ENCODE data around the gene ATF7IP2. TPM values are rescaled to one million over a fixed set of nuclear protein-coding genes. Genes with fewer than 3 reads are reported as not detected.

The ATF7IP2 gene
- total RNA-seq, 1 experiment from 2014 or later: 7.4 TPM

GRCh38 chr16:10367616-10368188 lies 18.2 kb upstream of the ATF7IP2 start:
- Histone ChIP-seq H3K9me3 (ENCODE audit: control insufficient read depth in 1 of 2, insufficient read depth in 1 of 2, low read depth in 1 of 2, low read length in 2 of 2) (no peaks in the 10 kb centered on the region), H3K9ac (ENCODE audit: low read length) (no peak overlapping the region), H3K79me2 (ENCODE audit: insufficient read depth, low read length) (no peaks in the 10 kb centered on the region), H4K20me1 (ENCODE audit: insufficient read depth) (no peaks in the 10 kb centered on the region), H3K36me3 (ENCODE audit: control insufficient read depth in 1 of 2, insufficient read depth in 2 of 2, low read length in 2 of 2) (no peaks in the 10 kb centered on the region), H3K4me1 (ENCODE audit: control insufficient read depth in 1 of 2, insufficient read depth in 2 of 2, low read length in 2 of 2) (no peaks in the 10 kb centered on the region), H3K27me3 (ENCODE audit: insufficient read depth, low read length) (no peaks in the 10 kb centered on the region), H3K4me2 (ENCODE audit: low read length) (no peak overlapping the region), H3K27ac (ENCODE audit: low read depth, low read length) (no peak overlapping the region), H2AFZ (ENCODE audit: low read depth, low read length, poor library complexity, severe bottlenecking) (no peak overlapping the region), H3K4me3 (replicated peaks in 1 of 2; ENCODE audit: low read depth in 1 of 2, low read length in 2 of 2) (no peak overlapping the region), H3K9me2 (ENCODE audit: insufficient read depth) (no peaks in the 10 kb centered on the region)
- DNase-seq (ENCODE audit: low read depth, low spot score) (no peak), ATAC-seq (no peak)
- BruUV-seq (replicated peaks): no TSS peak
- intact Hi-C loops (cut with micrococcal nuclease): loop anchor here (2.0 kb wide), 1 partner anchor 141 kb away; no protein-coding TSS in a partner anchor
- CTCF ChIA-PET: no interaction called here
- TF ChIP-seq EZH2 (IDR thresholded peaks at IDR 0.05) (no peak), FOSL1 (IDR thresholded peaks at IDR 0.05; ENCODE audit: low read depth) (no peak), CBX3 (IDR thresholded peaks at IDR 0.05; ENCODE audit: low read depth) (no peak), EGR1 (IDR thresholded peaks at IDR 0.05; ENCODE audit: low read depth) (no peak), SRF (IDR thresholded peaks at IDR 0.05; ENCODE audit: low read depth) (no peak), EZH2phosphoT487 (IDR thresholded peaks at IDR 0.05; ENCODE audit: borderline replicate concordance) (no peak), CEBPB (IDR thresholded peaks at IDR 0.05; ENCODE audit: low read depth) (no peak), SP1 (IDR thresholded peaks at IDR 0.05; ENCODE audit: low read depth) (no peak), POLR2A (IDR thresholded peaks at IDR 0.05; ENCODE audit: borderline replicate concordance, extremely low read depth, insufficient read depth, insufficient read length) (no peak), TCF7L2 (IDR thresholded peaks at IDR 0.05; ENCODE audit: borderline replicate concordance, extremely low read depth, insufficient read depth, insufficient read length) (no peak), POLR2AphosphoS5 (IDR thresholded peaks at IDR 0.05; ENCODE audit: low read depth, low read length) (no peak), ZNF274 (IDR thresholded peaks at IDR 0.05; ENCODE audit: low read depth, low read length) (no peak), JUND (IDR thresholded peaks at IDR 0.05) (no peak), ATF3 (IDR thresholded peaks at IDR 0.05) (no peak), ZFX (IDR thresholded peaks at IDR 0.05) (no peak), REST (IDR thresholded peaks at IDR 0.05; ENCODE audit: low read depth) (no peak), RAD21 (IDR thresholded peaks at IDR 0.05; ENCODE audit: low read depth) (no peak), SIN3A (IDR thresholded peaks at IDR 0.05; ENCODE audit: low read depth) (no peak)
- RAD21 ChIA-PET (ENCODE audit: low non-redundant PET in 1 of 2, low total read pairs in 2 of 2, uncharacterized antibody in 2 of 2, unreplicated experiment in 2 of 2): interaction anchor here in 1 of 2 experiments (0.7 kb wide), 1 partner anchor 98 kb away, joined by 3 read pairs; no protein-coding TSS in a partner anchor
- POLR2A ChIA-PET: interaction anchor here (1.4 kb wide), 1 partner anchor 18 kb away, joined by 4 read pairs; the partner anchor contains the start of gene ATF7IP2
